ENCODE measurements around the gene KCNH1.

KCNH1 gene

GRCh38 chr1:210790196-210790595 lies 343.8 kb downstream of the KCNH1 start:
- DNase-seq, result no peak

GRCh38 chr1:210787800-210788199 lies 346.1 kb downstream of the KCNH1 start:
- DNase-seq, result no peak

GRCh38 chr1:210786546-210786945 lies 347.4 kb downstream of the KCNH1 start:
- DNase-seq, result no peak

- DNase-seq, result no peak
These were observed 350.0 kb downstream of the KCNH1 start for GRCh38 chr1:210783925-210784324.

- DNase-seq, result no peak
These were observed 352.3 kb downstream of the KCNH1 start for GRCh38 chr1:210781652-210782051.

- no peak for DNase-seq
These were observed 354.7 kb downstream of the KCNH1 start for GRCh38 chr1:210779269-210779668.

- DNase-seq, result no peak
These were observed 356.0 kb downstream of the KCNH1 start for GRCh38 chr1:210777914-210778313.

- no peak for DNase-seq
These were observed 357.2 kb downstream of the KCNH1 start for GRCh38 chr1:210776712-210777111.

- no peak for DNase-seq
These were observed 358.7 kb downstream of the KCNH1 start for GRCh38 chr1:210775289-210775688.

GRCh38 chr1:210773450-210773849 lies 360.5 kb downstream of the KCNH1 start:
- no peak for DNase-seq

GRCh38 chr1:210771131-210771530 lies 362.8 kb downstream of the KCNH1 start:
- DNase-seq, result no peak

GRCh38 chr1:210770396-210770984 lies 363.5 kb downstream of the KCNH1 start:
- DNase-seq, result no peak

- DNase-seq, result no peak
These were observed 364.5 kb downstream of the KCNH1 start for GRCh38 chr1:210769473-210769872.

GRCh38 chr1:210764536-210764935 lies 369.4 kb downstream of the KCNH1 start:
- no peak for DNase-seq

- no peak for DNase-seq
These were observed 375.2 kb downstream of the KCNH1 start for GRCh38 chr1:210758761-210759160.

- DNase-seq, result no peak
These were observed 375.7 kb downstream of the KCNH1 start for GRCh38 chr1:210758261-210758660.

GRCh38 chr1:210757677-210758076 lies 376.3 kb downstream of the KCNH1 start:
- no peak for DNase-seq

GRCh38 chr1:210755991-210756659 lies 377.8 kb downstream of the KCNH1 start:
- no peak for DNase-seq

GRCh38 chr1:210754878-210755665 lies 378.9 kb downstream of the KCNH1 start:
- no peak for DNase-seq

GRCh38 chr1:210751911-210752310 lies 382.0 kb downstream of the KCNH1 start:
- DNase-seq, result no peak

GRCh38 chr1:210750468-210750867 lies 383.5 kb downstream of the KCNH1 start:
- DNase-seq, result no peak

GRCh38 chr1:210748796-210749195 lies 385.2 kb downstream of the KCNH1 start:
- DNase-seq, result no peak

- DNase-seq, result no peak
These were observed 386.1 kb downstream of the KCNH1 start for GRCh38 chr1:210747890-210748289.

- no peak for DNase-seq
These were observed 386.8 kb downstream of the KCNH1 start for GRCh38 chr1:210747112-210747511.

All from CD4-positive, alpha-beta T cell treated with Interleukin-4 for 4 hours (primary cell).